ENCODE data around the gene TRPV6. TPM values are rescaled to one million over a fixed set of nuclear protein-coding genes. Genes with fewer than 3 reads are reported as not detected.
A peak's percentile ranks its signal among the peaks of the same experiment; 100 is the strongest.

The TRPV6 gene
- total RNA-seq, 4 donors from 2014 or later: 0.25 to 2.9 (median 1.2) TPM

DNA sequence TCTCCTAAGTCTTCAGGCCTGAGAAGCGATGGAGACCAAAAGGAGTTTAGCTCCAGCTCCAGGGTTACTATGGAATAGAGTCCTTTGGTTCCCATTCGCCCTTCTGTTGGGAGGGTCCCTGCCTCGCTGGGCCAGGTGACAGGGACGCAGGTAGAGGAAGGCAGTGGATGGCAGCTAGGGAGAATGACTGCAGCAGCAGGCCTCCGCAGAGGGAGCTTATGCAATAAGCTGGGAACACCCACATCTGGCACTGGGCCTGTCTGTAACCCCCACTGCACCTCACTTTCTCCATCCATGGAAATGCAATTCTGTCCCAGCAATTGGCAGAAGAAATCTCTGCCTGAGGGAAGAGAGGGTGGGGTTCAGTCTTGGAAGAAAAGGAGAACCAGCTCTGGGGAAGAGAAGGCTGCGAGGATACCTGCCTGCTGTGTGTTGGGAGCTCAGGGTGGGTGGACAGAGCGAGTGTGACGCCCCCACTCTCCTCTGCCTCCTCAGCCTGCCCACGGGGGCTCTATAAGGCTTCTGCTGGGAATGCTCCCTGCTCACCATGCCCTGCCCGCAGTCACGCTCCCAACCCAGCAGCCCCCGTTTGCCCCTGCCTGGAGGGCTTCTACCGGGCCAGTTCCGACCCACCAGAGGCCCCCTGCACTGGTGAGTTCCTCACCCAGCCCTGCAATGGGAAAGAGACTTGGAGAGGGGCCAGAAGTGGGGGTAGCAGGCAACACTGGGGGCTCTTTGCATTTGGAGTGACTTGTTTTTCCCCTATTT is 20.4 kb downstream of the TRPV6 start:
- no peaks in the 10 kb centered on the region for H3K27me3 ChIP-seq
- H3K4me1 ChIP-seq: peaks cover 0 to under 1% of the 10 kb centered on the region in 2 donors
- no peaks in the 10 kb centered on the region for H3K36me3 ChIP-seq
- no peaks in the 10 kb centered on the region for H3K9me3 ChIP-seq
- DNase-seq: no peak
- H3K27ac ChIP-seq: no peak overlapping the region
- WGBS, 2 donors: 83 to 87% methylated on average over 14 of the region's 14 CpGs
- TF ChIP-seq, protein P1, sequence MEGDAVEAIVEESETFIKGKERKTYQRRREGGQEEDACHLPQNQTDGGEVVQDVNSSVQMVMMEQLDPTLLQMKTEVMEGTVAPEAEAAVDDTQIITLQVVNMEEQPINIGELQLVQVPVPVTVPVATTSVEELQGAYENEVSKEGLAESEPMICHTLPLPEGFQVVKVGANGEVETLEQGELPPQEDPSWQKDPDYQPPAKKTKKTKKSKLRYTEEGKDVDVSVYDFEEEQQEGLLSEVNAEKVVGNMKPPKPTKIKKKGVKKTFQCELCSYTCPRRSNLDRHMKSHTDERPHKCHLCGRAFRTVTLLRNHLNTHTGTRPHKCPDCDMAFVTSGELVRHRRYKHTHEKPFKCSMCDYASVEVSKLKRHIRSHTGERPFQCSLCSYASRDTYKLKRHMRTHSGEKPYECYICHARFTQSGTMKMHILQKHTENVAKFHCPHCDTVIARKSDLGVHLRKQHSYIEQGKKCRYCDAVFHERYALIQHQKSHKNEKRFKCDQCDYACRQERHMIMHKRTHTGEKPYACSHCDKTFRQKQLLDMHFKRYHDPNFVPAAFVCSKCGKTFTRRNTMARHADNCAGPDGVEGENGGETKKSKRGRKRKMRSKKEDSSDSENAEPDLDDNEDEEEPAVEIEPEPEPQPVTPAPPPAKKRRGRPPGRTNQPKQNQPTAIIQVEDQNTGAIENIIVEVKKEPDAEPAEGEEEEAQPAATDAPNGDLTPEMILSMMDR (IDR thresholded peaks at IDR 0.05): no peak
- no peak for TF ChIP-seq POLR2A (IDR thresholded peaks at IDR 0.05)
- intact Hi-C loops (cut with DNase I): no loop called here
- H3K4me3 ChIP-seq (replicated peaks in 1 of 3): no peak overlapping the region

DNA sequence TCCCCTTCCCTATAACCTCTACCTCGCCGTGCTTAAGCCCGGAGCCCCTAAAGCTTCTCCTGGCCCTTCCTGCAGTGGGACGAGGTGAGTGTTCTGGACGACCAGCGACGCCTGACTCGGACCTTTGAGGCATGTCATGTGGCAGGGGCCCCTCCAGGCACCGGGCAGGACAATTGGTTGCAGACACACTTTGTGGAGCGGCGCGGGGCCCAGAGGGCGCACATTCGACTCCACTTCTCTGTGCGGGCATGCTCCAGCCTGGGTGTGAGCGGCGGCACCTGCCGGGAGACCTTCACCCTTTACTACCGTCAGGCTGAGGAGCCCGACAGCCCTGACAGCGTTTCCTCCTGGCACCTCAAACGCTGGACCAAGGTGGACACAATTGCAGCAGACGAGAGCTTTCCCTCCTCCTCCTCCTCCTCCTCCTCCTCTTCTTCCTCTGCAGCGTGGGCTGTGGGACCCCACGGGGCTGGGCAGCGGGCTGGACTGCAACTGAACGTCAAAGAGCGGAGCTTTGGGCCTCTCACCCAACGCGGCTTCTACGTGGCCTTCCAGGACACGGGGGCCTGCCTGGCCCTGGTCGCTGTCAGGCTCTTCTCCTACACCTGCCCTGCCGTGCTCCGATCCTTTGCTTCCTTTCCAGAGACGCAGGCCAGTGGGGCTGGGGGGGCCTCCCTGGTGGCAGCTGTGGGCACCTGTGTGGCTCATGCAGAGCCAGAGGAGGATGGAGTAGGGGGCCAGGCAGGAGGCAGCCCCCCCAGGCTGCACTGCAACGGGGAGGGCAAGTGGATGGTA is 21.5 kb downstream of the TRPV6 start:
- Histone ChIP-seq H3K4me1 (peaks cover 0 to 7% of the 10 kb centered on the region in 2 donors), H3K27ac (no peak overlapping the region), H3K36me3 (no peaks in the 10 kb centered on the region), H3K27me3 (no peaks in the 10 kb centered on the region), H3K4me3 (replicated peaks in 1 of 3) (no peak overlapping the region), H3K9me3 (no peaks in the 10 kb centered on the region)
- 92 to 94% methylated on average over 35 to 36 of the region's 37 CpGs for WGBS, 2 donors
- DNase-seq: no peak
- intact Hi-C loops (cut with DNase I): no loop called here
- TF ChIP-seq, protein P1 (IDR thresholded peaks at IDR 0.05): no peak
- no peak for TF ChIP-seq POLR2A (IDR thresholded peaks at IDR 0.05)

DNA sequence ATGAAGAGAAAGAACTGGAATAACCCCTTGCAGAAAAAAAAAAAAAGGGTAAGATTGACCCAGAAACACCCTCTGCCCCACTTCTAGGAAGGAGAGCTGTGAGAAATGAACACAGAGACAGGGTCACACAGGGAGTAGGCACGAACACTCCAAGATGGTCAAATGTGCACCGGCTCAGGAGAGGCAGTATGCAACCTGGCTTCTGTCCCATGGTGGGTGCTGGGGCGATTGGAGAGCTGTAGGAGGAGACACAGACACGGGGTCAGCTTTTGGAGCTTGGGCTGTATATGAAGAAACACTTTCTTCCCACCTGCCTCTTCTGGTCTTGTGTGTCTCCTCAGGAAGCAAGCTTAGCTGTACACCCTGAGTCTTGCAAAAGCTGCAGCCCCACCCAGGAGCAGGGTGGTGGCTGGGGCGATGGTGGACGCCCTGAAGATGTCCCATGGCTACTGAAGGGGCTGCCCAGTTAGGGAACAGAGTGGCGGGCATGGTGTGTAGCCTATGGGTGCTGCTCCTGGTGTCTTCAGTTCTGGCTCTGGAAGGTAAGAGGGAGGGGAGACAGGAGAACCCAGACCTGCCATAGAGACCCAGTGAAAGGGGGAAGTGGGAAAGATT is 22.7 kb downstream of the TRPV6 start:
- H3K27ac ChIP-seq: no peak overlapping the region
- H3K4me1 ChIP-seq: peaks cover 0 to 7% of the 10 kb centered on the region in 2 donors
- H3K9me3 ChIP-seq: no peaks in the 10 kb centered on the region
- TF ChIP-seq, protein P1 (IDR thresholded peaks at IDR 0.05): no peak
- no peak for TF ChIP-seq POLR2A (IDR thresholded peaks at IDR 0.05)
- no peak for DNase-seq
- H3K36me3 ChIP-seq: no peaks in the 10 kb centered on the region
- no peak overlapping the region for H3K4me3 ChIP-seq (replicated peaks in 1 of 3)
- 63 to 79% methylated on average over 7 of the region's 7 CpGs for WGBS, 2 donors
- no peaks in the 10 kb centered on the region for H3K27me3 ChIP-seq
- intact Hi-C loops (cut with DNase I): no loop called here

DNA sequence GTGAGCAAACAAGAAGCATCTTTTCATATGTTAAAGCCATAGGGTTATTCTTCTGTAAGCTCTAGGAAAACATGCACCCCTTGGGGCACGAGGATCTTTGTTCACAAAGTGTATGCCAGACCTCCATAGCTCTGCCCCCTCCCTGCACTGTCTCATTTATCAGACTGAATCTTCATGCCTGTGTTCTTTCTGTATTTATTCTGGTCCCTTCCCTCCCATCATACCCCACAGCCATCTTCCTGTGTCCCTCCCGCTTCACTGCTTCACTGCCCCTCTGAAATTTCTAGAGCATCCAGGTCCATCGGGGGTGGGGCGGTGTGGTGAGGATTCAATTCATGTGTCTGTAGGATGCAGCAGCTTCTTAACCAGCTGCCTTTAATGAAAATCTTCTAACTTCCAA is 23.2 kb downstream of the TRPV6 start:
- no peaks in the 10 kb centered on the region for H3K27me3 ChIP-seq
- WGBS, 2 donors: 63 to 65% methylated on average over 4 of the region's 4 CpGs
- TF ChIP-seq, protein P1 (IDR thresholded peaks at IDR 0.05): no peak
- no peak for TF ChIP-seq POLR2A (IDR thresholded peaks at IDR 0.05)
- peak in 1 of 2 donors; percentile 16 for DNase-seq
- no peak overlapping the region for H3K27ac ChIP-seq
- no peak overlapping the region for H3K4me3 ChIP-seq (replicated peaks in 1 of 3)
- no peaks in the 10 kb centered on the region for H3K9me3 ChIP-seq
- H3K36me3 ChIP-seq: no peaks in the 10 kb centered on the region
- H3K4me1 ChIP-seq: peaks cover 0 to 7% of the 10 kb centered on the region in 2 donors
- intact Hi-C loops (cut with DNase I): no loop called here

Measured in thyroid gland (tissue), 4 donors.